ENCODE data around the gene THOC2.
A peak's percentile ranks its signal among the peaks of the same experiment; 100 is the strongest.
"Not testable (repeated sequence)": the region's sequence is repeated elsewhere in the genome, so short reads cannot be mapped to it uniquely, and the experiment has no call there.

THOC2 gene

GRCh38 chrX:123665197-123665596, 67.7 kb downstream of the THOC2 start:
- no peak for DNase-seq

DNA sequence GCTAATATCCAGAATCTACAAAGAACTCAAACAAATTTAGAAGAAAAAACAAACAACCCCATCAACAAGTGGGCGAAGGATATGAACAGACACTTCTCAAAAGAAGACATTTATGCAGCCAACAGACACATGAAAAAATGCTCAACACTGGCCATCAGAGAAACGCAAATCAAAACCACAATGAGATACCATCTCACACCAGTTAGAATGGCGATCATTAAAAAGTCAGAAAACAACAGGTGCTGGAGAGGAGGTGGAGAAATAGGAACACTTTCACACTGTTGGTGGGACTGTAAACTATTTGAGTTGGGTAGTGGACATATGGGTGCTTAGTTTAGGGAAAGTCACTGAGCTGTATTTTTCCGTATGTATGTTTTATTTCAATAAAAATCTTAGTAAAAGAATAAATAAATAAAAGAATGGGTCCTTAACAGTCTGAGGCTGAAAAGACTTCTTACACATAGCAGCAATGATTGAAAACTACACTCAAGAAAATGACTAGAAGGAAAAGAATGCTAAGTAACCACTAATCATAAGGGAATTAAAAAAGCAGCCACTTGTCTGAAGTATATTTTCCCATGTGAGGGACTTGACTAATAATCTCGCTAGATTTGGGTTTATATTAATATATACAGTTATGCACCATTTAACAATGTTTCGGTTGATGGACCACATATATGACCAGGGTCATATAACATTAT, 68.2 kb downstream of the THOC2 start:
- not testable (repeated sequence) for DNase-seq

GRCh38 chrX:123663720-123664119, 69.1 kb downstream of the THOC2 start:
- DNase-seq, result not testable (repeated sequence)

- DNase-seq, result not testable (repeated sequence)
These were observed 76.3 kb downstream of the THOC2 start for GRCh38 chrX:123656507-123656906.

DNA sequence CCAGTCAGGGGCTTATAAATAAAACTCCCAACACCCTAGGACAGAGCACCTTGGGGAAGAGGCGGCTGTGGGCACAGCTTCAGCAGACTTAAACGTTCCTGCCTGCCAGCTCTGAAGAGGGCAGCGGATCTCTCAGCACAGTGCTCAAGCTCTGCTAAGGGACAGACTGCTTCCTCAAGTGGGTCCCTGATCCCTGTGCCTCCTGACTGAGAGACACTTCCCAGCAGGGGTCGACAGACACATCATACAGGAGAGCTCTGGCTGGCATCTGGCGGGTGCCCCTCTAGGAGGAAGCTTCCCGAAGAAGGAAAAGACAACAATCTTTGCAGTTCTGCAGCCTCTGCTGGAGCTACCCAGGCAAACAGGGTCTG, 84.1 kb downstream of the THOC2 start:
- DNase-seq, result not testable (repeated sequence)

- peak; percentile 23 for DNase-seq
These were observed 84.6 kb downstream of the THOC2 start for GRCh38 chrX:123648028-123648810.

DNA sequence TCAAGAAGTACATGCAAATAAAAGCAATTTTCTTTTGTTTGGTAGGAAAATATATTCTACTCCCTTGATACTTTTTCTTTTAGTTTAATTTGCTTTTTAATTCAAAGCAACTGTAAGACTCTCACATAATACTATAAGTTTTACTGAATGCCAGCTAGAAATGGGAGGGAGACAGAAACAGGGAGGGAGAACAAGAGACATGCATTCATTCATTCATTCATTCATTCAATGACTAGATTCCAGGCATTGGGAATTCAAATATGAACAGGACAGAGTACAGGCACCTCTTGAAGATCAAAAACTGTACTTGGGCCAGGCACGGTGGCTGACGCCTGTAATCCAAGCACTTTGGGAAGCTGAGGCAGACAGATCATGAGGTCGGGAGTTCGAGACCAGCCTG, 85.6 kb downstream of the THOC2 start:
- DNase-seq, result no peak

GRCh38 chrX:123629502-123629901, 103.3 kb downstream of the THOC2 start:
- no peak for DNase-seq

DNA sequence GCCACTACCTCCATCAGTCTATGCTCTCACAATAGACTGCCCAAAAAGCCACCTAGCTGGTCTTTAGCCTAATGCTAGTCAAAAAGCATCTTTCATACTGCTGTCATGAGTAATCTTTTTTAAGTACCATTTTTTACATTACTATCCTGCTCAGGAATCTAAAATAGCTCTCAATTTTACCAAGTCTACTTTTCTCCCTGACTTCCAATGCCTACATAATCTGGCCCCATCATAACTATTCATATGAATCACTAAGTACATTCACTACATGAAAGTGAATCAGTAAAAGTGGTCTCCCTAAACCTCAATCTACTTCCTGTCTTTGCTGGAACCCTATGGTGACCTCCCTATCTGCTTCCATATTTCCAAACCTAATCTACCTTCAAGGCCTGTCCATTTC, 105.9 kb downstream of the THOC2 start:
- DNase-seq, result no peak

DNA sequence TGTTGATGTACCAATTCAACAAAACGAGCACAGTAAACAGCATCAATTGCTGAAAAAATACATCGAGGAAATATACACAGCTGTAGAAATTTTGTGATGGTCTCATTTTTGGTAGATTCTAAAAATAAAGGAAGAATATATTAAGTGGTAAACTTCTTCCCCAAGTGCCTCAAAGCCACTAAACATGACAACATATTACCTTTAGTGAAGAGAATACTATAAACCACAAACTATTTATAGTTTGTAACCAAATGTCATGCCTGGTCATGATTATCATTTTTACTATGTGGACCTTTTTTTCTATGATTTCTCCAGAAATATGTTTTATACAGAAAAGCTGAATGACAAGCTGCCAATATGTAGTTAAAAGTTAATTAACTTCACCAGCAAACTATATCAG, 106.9 kb downstream of the THOC2 start:
- DNase-seq, result no peak

- DNase-seq, result no peak
These were observed 107.4 kb downstream of the THOC2 start for GRCh38 chrX:123625477-123625876.

DNA sequence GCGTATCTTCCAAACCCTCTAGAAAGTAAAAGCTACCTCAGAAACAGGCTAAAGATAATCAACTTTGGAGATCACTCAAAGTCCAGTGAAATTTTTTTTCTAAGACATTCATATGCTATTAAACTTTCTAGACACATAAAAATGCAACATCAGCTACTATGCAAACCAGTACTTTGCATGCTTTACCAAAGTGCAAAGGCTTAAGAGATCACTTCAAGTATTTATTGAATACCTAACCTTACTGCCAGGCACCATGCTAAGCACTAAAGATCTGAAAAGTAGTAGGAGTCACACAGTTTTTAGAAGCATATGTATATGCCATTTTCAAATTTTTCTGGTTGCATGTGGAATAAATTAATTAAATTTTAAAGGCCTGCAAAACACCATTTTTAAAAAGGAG, 115.8 kb downstream of the THOC2 start:
- DNase-seq, result no peak

DNA sequence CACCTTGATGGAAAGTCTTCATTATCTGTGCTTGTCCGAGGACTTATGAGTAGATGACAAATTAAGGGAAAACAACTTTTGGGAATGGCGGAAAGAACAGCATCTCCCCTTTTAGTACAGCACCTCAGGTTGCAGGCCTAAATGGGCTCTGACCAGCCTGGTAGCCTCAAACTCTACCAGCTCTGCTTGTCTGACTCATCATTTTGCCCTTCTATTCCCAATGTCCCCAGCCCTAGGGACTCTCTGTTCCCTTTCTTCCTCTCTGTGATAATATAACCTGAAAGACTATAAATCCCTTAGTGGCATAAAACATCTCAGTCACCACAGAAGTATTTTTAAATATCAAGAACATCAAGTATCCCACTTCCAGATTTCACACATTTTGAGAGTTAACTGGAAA, 121.9 kb downstream of the THOC2 start:
- no peak for DNase-seq

GRCh38 chrX:123607806-123608205, 125.0 kb downstream of the THOC2 start:
- no peak for DNase-seq

DNA sequence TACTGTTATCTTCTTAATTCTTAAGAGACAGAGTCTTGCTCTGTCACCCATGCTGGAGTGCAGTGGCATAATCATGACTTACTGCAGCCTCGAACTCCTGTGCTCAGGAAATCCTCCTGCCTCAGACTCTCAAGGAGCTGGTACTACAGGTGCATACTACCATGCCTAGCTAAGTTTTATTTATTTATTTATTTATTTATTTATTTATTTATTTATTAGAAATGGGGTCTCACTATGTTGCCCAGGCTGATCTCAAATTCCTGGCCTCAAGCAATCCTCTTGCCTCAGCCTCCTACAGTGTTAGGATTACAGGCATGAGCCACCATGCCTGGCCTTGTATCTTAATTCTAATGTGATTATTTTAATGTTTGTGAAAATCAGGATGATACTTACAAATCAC, 125.6 kb downstream of the THOC2 start:
- DNase-seq, result no peak

GRCh38 chrX:123603491-123603890, 129.4 kb downstream of the THOC2 start:
- DNase-seq, result no peak

DNA sequence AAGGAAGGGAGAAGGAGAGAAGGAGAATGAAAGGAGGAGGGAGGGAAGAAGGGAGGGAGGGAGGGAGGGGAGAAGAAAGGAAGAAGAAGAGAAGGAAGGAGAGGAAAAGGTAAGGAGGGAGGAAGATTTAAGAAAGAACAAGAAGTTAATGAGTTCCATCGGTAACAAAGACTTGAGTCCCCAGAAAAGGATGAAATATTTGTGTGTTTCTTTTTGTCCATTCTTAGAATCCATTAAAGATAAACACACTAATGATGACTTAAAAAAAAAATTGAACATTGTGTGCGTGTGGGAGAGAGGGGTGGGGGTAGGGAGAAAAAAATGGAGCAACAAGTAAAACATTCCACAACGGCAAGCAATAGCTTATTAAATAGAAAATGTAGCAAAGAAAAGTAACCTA, 131.4 kb downstream of the THOC2 start:
- DNase-seq, result no peak

- no peak for DNase-seq
These were observed 132.7 kb downstream of the THOC2 start for GRCh38 chrX:123600181-123600580.

GRCh38 chrX:123590842-123591486, 141.9 kb downstream of the THOC2 start:
- DNase-seq, result no peak

- DNase-seq, result no peak
These were observed 144.1 kb downstream of the THOC2 start for GRCh38 chrX:123588723-123589122.

DNA sequence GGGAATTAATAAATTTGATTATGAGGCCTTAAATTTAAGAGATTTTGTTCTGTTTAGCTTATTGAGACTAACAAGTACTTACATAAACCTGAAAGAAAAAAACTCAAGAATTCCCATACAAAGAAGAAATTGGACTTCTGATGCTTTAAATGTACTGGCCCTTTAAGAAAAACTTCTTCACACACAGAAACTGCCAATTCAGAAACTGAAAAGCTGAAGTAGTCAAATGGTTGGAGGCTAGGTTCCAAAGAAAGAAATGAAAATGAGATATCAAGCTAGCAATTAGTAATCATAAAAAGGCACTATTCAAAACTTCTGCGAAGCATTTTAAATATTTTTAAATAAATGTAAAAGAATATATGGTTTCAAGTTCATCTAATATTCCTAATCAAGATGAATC, 151.3 kb downstream of the THOC2 start:
- DNase-seq, result no peak

DNA sequence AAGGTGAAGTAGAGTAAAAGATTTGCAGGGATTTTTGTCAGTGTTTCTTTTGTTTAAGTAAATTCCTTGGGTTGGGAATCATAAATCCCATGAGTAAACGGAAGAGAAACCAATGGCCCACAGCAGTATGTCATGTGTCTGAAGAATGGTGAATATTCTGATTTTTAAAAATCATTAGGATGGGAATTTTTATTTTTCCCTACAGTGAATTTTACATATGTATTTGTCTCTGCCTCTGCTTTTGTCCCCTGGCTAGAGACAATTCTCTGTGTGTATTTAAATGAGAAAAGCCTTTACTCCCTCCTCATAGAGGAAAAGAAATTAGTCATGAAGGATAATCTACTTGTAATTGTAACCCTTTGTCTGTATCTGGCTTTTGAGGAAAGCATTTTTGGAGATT, 152.1 kb downstream of the THOC2 start:
- no peak for DNase-seq

GRCh38 chrX:123574027-123574426, 158.8 kb downstream of the THOC2 start:
- DNase-seq, result not testable (repeated sequence)

GRCh38 chrX:123570011-123570590, 162.8 kb downstream of the THOC2 start:
- no peak for DNase-seq

Measured in COR-L47 (cell line).